ENCODE data around the gene TMEM184B.

TMEM184B gene

DNA sequence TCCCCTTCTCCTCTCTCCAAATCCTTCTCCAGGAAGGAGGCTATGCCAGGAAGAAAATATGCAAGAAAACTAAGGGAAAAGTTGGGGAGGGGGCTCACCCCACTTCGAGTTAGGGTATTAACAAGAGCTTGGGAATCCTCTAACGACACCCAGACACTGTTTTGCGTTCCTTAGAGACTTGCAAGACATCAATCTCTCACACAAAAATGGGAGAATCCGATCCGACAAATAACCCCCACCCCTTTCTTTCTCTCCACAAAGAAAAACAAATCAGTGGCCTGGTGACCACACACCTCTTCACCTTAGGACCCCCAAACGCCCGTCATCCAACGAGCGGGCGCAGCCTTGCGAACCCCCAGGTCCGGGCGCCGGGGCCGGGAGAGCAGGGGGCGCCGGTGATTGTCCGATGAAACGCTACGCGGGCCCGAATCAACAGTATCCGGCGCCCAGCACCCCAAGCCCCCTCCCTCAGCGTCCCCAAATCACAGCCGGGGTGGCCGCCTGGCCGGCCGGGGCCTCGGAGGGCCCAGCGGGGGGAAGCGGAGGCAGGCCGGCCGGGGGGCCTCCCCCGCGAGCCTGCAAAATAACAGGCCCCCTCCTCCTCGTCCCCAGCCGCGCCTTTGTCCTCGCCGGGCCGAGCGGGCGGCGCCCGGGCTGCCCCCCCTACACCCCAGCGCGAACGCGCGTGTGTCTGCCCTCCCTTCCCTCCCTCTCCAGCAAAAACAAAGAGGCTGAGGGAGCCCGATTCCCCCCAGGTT lies 43.7 kb upstream of the TMEM184B start:
- no peaks in the 10 kb centered on the region for H3K27me3 ChIP-seq (ENCODE audit: insufficient read depth, insufficient read length)
- H3K9ac ChIP-seq (ENCODE audit: insufficient read length, low read depth), result peak overlapping the region; percentile 72
- TF ChIP-seq YY1 (IDR thresholded peaks at IDR 0.05; ENCODE audit: insufficient read depth, insufficient read length), result no peak
- TF ChIP-seq ZNF274 (IDR thresholded peaks at IDR 0.05; ENCODE audit: low read depth, low read length), result no peak
- no peak for TF ChIP-seq SUZ12 (IDR thresholded peaks at IDR 0.05; ENCODE audit: extremely low read depth, insufficient read depth, insufficient read length)
- peaks cover 25% of the 10 kb centered on the region for H3K4me1 ChIP-seq (ENCODE audit: insufficient read depth, insufficient read length)
- H3K4me3 ChIP-seq (ENCODE audit: insufficient read length, low read depth), result peak overlapping the region; percentile 77
- no peaks in the 10 kb centered on the region for H3K9me3 ChIP-seq (ENCODE audit: insufficient read depth, low read length)
- peaks cover 37% of the 10 kb centered on the region for H3K36me3 ChIP-seq (ENCODE audit: insufficient read depth, insufficient read length, low read length)
- DNase-seq (ENCODE audit: low read depth, low spot score), result no peak

DNA sequence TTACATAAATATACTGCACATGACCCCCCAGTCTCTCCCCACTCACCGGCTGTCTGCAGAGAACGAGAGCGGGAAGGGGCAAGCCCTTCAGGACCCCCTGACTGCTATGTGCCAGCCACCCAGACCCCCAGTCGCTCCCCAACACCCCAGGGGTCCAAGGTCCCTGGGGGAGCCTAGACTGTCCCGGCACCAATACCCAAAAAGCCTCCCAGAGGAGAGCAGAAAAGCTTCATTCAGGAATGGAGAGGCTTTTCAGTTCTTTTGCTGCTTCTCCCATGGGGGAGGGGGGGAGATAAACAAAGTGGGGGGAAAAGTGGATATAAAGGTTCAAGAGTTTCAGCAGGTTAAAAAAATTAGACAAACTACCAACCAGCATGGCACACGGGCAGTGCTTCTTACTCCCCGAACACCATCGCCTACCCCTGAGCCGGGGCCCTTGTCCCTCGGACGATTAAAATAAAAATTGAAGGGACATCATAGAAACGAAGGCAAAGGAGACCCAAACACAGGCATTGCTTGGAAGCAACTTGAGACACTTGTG lies 43.1 kb upstream of the TMEM184B start:
- peaks cover 43% of the 10 kb centered on the region for H3K36me3 ChIP-seq (ENCODE audit: insufficient read depth, insufficient read length, low read length)
- no peaks in the 10 kb centered on the region for H3K27me3 ChIP-seq (ENCODE audit: insufficient read depth, insufficient read length)
- H3K4me1 ChIP-seq (ENCODE audit: insufficient read depth, insufficient read length), result peaks cover 25% of the 10 kb centered on the region
- no peak for DNase-seq (ENCODE audit: low read depth, low spot score)
- peak overlapping the region; percentile 72 for H3K9ac ChIP-seq (ENCODE audit: insufficient read length, low read depth)
- no peaks in the 10 kb centered on the region for H3K9me3 ChIP-seq (ENCODE audit: insufficient read depth, low read length)
- TF ChIP-seq ZNF274 (IDR thresholded peaks at IDR 0.05; ENCODE audit: low read depth, low read length) (no peak), YY1 (IDR thresholded peaks at IDR 0.05; ENCODE audit: insufficient read depth, insufficient read length) (no peak), SUZ12 (IDR thresholded peaks at IDR 0.05; ENCODE audit: extremely low read depth, insufficient read depth, insufficient read length) (no peak)
- peak overlapping the region; percentile 77 for H3K4me3 ChIP-seq (ENCODE audit: insufficient read length, low read depth)

DNA sequence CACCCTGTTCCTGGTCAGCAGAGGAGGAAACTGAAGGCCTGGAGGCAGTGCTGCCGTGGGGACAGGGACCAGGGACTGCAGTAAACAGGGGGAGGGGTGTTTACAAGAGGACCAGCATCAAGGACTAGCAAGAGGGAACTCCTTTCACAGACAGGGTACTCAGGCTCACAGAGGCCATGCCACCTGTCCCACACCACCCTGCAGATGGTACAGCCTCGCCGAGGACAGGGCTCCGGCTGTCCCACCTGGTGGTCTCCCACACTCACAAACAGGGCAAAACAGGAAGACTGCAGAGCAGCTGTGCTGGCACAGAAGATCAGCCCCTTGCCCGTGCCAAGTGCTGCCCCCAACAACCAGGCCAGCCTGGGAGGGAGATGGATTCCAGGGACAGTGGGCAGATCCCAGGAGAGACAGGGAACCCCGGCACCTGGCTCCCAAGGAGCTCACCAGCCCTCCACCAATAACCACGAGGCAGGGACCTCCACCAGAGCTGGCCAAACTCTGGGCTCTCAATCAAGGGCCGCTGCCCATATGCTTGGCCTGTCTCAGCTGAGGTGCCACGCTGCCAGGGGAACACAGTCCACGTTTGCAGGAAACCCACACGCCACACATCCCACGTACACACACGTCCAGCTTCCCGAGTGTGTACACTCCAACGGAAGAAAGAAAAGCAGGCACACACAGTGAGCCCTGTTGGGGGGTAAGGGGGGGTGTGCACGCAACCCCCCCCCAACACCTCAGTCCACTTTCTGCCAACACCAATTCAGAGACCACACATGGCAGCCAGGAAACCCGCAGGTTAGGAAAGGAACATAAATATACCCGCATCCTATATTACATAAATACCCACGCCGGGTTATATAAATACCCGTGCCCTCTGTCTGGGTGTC lies 42.4 kb upstream of the TMEM184B start:
- Histone ChIP-seq H3K36me3 (ENCODE audit: insufficient read depth, insufficient read length, low read length) (peaks cover 50% of the 10 kb centered on the region), H3K4me1 (ENCODE audit: insufficient read depth, insufficient read length) (peaks cover 27% of the 10 kb centered on the region), H3K4me3 (ENCODE audit: insufficient read length, low read depth) (peak overlapping the region; percentile 77), H3K27me3 (ENCODE audit: insufficient read depth, insufficient read length) (no peaks in the 10 kb centered on the region), H3K9me3 (ENCODE audit: insufficient read depth, low read length) (no peaks in the 10 kb centered on the region), H3K9ac (ENCODE audit: insufficient read length, low read depth) (peak overlapping the region; percentile 72)
- TF ChIP-seq ZNF274 (IDR thresholded peaks at IDR 0.05; ENCODE audit: low read depth, low read length) (no peak), YY1 (IDR thresholded peaks at IDR 0.05; ENCODE audit: insufficient read depth, insufficient read length) (no peak), SUZ12 (IDR thresholded peaks at IDR 0.05; ENCODE audit: extremely low read depth, insufficient read depth, insufficient read length) (no peak)
- DNase-seq (ENCODE audit: low read depth, low spot score), result no peak

- Histone ChIP-seq H3K9me3 (ENCODE audit: insufficient read depth, low read length) (no peaks in the 10 kb centered on the region), H3K4me3 (ENCODE audit: insufficient read length, low read depth) (no peak overlapping the region), H3K9ac (ENCODE audit: insufficient read length, low read depth) (peak overlapping the region; percentile 72), H3K27me3 (ENCODE audit: insufficient read depth, insufficient read length) (no peaks in the 10 kb centered on the region), H3K4me1 (ENCODE audit: insufficient read depth, insufficient read length) (peaks cover 25% of the 10 kb centered on the region), H3K36me3 (ENCODE audit: insufficient read depth, insufficient read length, low read length) (peaks cover 57% of the 10 kb centered on the region)
- DNase-seq (ENCODE audit: low read depth, low spot score), result no peak
- no peak for TF ChIP-seq YY1 (IDR thresholded peaks at IDR 0.05; ENCODE audit: insufficient read depth, insufficient read length)
- no peak for TF ChIP-seq ZNF274 (IDR thresholded peaks at IDR 0.05; ENCODE audit: low read depth, low read length)
- TF ChIP-seq SUZ12 (IDR thresholded peaks at IDR 0.05; ENCODE audit: extremely low read depth, insufficient read depth, insufficient read length), result no peak
These were observed 41.5 kb upstream of the TMEM184B start for GRCh38 chr22:38314051-38314932.

GRCh38 chr22:38313384-38313955 lies 40.7 kb upstream of the TMEM184B start:
- Histone ChIP-seq H3K9ac (ENCODE audit: insufficient read length, low read depth) (peak overlapping the region; percentile 72), H3K9me3 (ENCODE audit: insufficient read depth, low read length) (no peaks in the 10 kb centered on the region), H3K4me3 (ENCODE audit: insufficient read length, low read depth) (no peak overlapping the region), H3K4me1 (ENCODE audit: insufficient read depth, insufficient read length) (peaks cover 24% of the 10 kb centered on the region), H3K27me3 (ENCODE audit: insufficient read depth, insufficient read length) (no peaks in the 10 kb centered on the region), H3K36me3 (ENCODE audit: insufficient read depth, insufficient read length, low read length) (peaks cover 66% of the 10 kb centered on the region)
- DNase-seq (ENCODE audit: low read depth, low spot score), result no peak
- TF ChIP-seq SUZ12 (IDR thresholded peaks at IDR 0.05; ENCODE audit: extremely low read depth, insufficient read depth, insufficient read length), result no peak
- no peak for TF ChIP-seq YY1 (IDR thresholded peaks at IDR 0.05; ENCODE audit: insufficient read depth, insufficient read length)
- TF ChIP-seq ZNF274 (IDR thresholded peaks at IDR 0.05; ENCODE audit: low read depth, low read length), result no peak

- Histone ChIP-seq H3K9ac (ENCODE audit: insufficient read length, low read depth) (no peak overlapping the region), H3K27me3 (ENCODE audit: insufficient read depth, insufficient read length) (no peaks in the 10 kb centered on the region), H3K4me3 (ENCODE audit: insufficient read length, low read depth) (no peak overlapping the region), H3K4me1 (ENCODE audit: insufficient read depth, insufficient read length) (peaks cover 25% of the 10 kb centered on the region), H3K9me3 (ENCODE audit: insufficient read depth, low read length) (no peaks in the 10 kb centered on the region), H3K36me3 (ENCODE audit: insufficient read depth, insufficient read length, low read length) (peaks cover 75% of the 10 kb centered on the region)
- TF ChIP-seq ZNF274 (IDR thresholded peaks at IDR 0.05; ENCODE audit: low read depth, low read length), result no peak
- TF ChIP-seq SUZ12 (IDR thresholded peaks at IDR 0.05; ENCODE audit: extremely low read depth, insufficient read depth, insufficient read length), result no peak
- TF ChIP-seq YY1 (IDR thresholded peaks at IDR 0.05; ENCODE audit: insufficient read depth, insufficient read length), result no peak
- DNase-seq (ENCODE audit: low read depth, low spot score), result no peak
These were observed 39.5 kb upstream of the TMEM184B start for GRCh38 chr22:38312261-38312800.

Data from NT2/D1 (cell line).